Umbilical cord (tissue), 2 donors: Measurements from ENCODE around the gene THBS2. TPM values are rescaled to one million over a fixed set of nuclear protein-coding genes. Genes with fewer than 3 reads are reported as not detected.

ENCODE experiments used
- DNase-seq: peaks from one replicate; pipeline ENCODE4 v3.0.0-alpha.2; 2015; ENCODE audit warnings: low spot score
- total RNA-seq: library from RNA; depleted of rRNA; stranded (reverse); fragments of >200 nt; gene quantifications from one replicate; pipeline ENCODE4 v1.2.3, GENCODE V29; 2014; ENCODE audit warnings: low replicate concordance; ENCODE audit not compliant: insufficient read depth

Gene THBS2
- total RNA-seq, 1 donor from 2014 or later = 238 TPM

GRCh38 chr6:169231790-169232506 lies 21.7 kb downstream of the THBS2 start:
- DNase-seq = no peak

DNA sequence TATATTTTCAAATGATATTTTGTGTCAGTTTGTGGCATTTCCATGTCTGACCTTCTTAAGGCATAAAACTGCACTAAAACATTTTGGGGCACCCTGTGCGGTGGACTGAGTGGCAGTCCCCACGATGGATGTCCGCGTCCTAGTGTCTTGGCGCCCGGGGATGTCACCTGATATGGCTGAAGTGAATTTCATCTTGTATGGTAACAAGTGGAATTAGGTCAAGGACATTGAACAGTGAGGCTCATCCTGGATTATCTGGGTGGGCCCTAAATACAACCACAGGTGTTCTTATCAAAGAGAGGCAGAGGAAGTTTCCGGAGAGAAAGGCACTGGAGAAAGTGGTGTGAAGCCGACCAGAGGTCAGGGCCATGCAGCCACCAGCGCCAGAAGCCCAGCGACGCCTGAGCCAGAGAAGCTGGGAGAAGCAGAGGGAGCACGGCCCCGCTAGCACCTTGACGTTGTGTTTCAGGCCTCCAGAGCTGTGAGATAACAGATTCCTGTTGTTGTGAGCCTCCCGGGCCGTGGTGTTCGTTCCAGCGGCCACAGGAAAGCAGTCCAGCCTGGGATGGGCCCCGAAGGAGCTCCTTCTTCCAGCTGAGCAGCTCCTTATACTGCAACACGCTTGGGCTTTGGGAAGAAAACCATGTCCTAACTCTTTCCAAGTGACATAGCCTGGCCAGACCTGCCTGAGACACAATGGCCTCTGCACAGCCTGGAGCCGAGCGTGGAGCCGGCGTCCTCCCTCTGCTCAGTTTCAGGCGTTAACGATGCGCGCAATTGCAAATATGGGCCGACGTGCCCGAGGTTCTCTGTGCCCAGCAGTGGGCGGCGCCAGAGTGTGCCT lies 22.5 kb downstream of the THBS2 start:
- no peak for DNase-seq

DNA sequence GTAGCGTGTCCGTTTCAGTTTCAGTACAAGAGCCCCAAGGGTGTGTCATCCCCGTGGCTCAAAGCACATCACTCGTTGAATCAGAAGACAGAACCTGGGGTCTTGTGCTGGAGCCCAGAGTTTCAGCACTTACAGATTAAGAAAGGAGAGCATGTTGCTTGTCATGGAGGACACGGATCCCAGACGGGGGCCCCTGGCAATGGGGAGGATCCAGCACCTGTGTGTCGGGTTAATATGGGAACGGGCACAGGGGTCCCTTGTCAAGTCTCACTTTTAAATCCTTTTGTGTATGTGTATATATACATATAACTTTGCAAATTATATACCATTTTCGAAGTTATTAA lies 23.4 kb downstream of the THBS2 start:
- no peak for DNase-seq

DNA sequence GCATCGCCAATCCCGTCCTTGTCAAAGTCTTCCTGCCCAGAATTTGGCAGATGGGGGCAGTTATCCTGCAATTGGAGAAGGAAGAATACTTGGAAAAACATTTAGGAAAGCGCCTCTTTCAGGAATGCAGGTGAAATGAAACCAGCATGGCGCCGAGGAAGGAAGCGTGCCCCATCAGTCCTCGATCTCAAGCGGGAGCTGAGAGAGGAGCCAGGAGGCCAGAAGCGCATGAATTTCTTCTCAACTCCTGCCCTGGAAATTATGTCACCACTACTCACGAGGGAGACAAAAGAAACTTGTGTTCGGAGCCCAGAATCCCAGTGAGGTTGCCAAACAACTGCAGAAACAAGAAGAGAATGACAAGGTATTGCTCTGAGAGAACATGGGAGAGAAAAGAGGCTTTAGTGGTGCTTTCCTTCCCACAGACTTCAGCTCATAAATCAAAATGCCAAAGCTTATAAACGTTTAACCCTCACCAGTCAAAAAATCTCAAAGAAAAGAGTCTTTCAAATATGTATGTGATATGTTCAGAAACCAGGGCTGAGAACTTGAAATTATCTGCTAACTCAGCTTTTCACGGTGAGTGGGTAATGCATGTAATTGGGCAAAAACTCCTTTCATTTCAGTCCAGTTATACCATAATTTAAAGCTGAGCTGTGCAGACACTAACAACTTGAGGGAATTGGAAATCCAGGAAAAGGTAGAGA lies 23.9 kb downstream of the THBS2 start:
- DNase-seq = no peak

GRCh38 chr6:169227116-169227515 lies 26.5 kb downstream of the THBS2 start:
- DNase-seq = no peak

DNA sequence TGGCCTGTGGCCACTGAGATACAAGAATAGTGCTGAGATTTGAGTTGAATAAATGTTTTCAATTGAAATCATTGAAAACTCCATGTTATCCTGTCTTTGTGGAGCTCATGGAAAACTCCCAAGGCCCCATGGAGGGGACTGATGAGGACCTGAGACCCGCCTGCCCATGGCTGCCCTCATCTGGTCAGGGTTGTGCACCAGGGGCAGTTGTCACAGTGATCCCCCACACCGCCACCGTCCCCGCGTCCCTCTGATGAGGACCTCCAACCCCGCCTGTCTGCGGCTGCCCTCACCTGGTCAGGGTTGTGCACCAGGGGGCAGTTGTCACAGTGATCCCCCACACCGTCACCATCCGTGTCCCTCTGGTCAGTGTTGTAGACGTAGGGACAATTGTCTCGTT lies 27.8 kb downstream of the THBS2 start:
- no peak for DNase-seq

DNA sequence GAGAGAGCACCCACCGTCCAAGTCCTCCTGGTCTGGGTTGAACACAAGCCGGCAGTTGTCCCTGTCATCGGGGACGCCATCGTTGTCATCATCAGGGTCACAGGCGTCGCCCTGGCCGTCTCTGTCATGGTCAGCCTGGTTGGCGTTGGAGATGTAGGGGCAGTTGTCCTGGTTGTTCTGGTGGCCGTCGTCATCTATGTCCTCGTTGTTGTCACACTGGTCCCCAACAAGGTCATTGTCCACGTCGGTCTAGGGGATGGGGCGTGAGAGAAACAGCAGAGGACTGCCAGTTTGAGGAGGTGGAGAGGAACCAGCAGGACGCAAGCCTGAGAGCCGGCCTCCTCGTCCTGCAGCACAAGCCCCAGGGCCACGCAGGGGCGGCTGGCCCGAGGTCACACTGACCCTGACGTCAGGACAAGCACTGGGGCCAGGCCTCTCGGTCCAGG lies 28.5 kb downstream of the THBS2 start:
- no peak for DNase-seq

DNA sequence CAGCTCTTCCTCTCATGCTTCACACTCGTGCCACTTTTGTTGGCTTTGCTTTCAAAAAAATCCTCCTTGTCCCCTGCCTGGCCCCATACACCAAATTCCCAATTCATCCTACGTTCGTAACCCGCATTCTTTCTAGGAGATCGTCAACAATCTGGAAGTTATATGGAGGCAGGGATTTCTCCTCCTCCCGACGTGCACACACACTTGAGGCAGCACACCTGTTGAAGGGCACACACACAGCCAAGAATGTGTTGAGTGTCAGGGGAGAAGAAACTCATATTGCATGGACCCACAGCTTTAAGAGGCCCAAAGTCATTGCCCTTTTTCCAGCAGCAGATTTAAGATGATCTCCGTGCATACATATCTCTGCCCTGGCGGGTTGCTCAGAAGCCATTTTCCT lies 28.9 kb downstream of the THBS2 start:
- DNase-seq = no peak

GRCh38 chr6:169224185-169224695 lies 29.4 kb downstream of the THBS2 start:
- peak; percentile 42 for DNase-seq

GRCh38 chr6:169223006-169223405 lies 30.6 kb downstream of the THBS2 start:
- DNase-seq = no peak

- no peak for DNase-seq
Observed at GRCh38 chr6:169222126-169222525, 31.5 kb downstream of the THBS2 start.

DNA sequence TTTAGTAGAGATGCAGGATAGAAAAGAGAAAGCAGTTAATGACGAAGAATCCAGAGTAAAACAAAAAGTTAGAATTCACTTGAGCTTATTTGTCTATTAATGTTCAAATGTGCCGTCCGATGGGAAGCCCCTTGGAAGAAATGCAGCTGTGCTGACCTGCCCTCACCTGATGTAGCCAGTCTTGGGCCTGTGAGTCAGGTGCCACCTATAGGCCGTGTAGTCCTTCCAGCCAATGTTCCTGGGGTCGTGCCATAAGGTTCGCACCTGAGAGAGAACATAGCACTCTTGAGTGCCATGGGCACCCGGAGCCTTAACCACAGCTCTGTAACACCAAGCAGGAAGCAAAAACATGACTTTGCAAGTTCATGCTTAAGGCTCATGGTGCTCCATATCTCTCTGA lies 32.4 kb downstream of the THBS2 start:
- no peak for DNase-seq

GRCh38 chr6:169220068-169220964 lies 33.3 kb downstream of the THBS2 start:
- DNase-seq = no peak

- no peak for DNase-seq
Observed at GRCh38 chr6:169217972-169218371, 35.7 kb downstream of the THBS2 start.

DNA sequence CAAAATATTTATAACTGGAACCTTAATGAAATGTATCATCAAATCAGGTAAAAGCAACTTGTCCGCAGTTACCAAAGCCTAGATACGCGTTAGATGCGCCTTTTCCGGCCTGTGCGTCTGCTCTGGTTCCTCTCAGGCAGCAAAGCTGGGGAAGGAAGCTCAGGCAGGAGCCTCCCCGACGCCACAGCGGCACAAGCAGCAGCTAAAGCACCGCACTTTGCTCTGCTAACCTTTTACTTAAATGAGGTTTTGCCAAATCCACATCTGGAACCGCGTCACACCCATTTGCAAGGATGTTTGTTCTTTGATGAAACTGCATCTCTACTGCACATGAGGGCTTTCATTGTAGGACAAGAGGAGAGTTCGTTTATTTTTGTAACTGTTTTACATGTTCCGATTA lies 36.8 kb downstream of the THBS2 start:
- no peak for DNase-seq

DNA sequence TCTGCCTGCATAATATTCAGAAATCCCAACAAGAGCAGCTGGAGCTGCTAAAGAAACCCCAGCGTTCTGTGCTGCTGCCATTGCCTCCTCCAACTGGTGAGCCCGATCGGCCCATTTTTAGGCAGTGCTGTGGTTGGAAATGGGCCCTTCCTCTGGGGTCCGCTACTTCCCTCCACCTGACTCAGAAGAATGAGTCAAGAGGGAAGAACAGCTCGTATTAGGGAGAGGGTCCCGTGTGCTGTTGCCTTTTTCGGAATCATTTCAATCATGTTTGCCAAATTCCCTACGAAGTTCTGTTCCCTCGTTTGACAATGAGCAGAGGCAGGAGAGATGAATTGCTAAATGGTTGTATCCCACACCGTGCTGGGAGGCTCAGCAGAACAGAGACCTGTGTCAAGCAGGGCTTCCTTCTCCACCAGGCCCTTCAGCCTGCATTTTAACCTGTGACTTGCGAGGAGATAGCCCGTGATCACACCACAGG lies 38.4 kb downstream of the THBS2 start:
- peak; percentile 29 for DNase-seq

DNA sequence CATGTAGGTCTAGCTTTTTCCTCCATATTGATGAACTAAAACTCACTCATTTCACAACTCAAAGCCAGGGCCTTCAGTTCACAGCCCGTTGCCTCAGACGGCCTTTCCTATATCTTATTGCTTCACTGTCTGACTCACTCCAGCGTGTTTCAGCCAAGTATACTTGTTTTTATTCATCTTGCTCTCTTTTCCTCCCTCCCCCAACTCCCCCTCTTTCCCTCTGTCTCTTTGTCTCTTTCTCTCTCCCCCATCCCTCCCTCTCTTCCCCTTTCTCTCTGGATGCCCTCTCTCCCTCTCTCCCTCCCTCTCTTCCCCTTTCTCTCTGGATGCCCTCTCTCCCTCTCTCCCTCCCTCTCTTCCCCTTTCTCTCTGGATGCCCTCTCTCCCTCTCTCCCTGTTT lies 38.9 kb downstream of the THBS2 start:
- peak; percentile 92 for DNase-seq

GRCh38 chr6:169213814-169214520 lies 39.7 kb downstream of the THBS2 start:
- DNase-seq = no peak

DNA sequence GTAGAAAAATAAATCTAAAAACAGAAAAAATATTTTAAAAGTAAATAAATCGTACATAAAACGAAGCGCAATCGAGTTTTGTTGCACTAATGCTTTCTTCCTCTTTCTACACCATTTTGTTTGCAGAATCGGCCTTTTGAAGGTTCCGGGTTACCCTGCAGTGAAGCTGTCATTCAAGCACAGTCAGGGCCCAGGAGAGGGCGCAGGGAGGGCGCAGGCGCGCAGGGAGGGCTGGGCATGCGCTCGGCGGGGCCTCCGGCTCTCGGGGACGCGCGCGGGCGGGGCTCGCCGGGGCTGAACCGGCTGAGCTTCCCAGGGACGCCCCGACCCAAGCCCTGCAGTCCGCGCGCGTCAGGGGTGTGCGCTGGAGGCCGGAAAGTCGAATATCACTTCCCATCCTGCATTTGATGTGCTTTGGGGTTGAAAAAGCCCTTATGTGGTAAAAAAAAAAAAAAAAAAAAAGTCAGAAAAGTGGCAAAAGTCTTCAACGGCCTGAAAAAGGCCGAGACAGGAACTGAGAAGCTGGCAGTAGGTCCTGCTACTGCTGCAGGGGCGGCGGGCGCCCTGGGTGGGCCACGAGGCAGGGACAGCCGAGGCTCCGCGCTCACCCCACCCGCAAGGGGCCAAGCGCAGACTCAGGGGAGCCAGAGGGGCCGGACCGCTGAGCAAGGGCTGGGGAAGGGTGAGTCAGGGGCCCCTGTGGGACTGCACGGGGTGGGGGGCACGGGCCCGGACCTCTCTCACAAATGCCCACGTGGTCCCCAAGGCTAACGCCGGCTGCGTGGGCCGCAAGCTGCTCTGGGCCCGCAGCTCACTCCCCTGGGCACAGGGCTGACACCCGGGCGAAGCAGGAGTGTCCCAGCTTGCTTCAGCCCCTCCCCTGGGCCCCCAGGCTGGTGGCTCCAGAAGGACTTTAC lies 40.5 kb downstream of the THBS2 start:
- DNase-seq = peak; percentile 97
